GM19043 (cell line): ENCODE data around the gene SH3GL1.

Source experiments
- ATAC-seq: cut with Tn5 transposase; IDR thresholded peaks from one replicate; pipeline ENCODE4 v1.9.1; 2021; ENCODE audit warnings: low read depth; ENCODE audit not compliant: unreplicated experiment

Gene SH3GL1

GRCh38 chr19:4366666-4367335 lies 33.5 kb downstream of the SH3GL1 start:
- no peak for ATAC-seq

DNA sequence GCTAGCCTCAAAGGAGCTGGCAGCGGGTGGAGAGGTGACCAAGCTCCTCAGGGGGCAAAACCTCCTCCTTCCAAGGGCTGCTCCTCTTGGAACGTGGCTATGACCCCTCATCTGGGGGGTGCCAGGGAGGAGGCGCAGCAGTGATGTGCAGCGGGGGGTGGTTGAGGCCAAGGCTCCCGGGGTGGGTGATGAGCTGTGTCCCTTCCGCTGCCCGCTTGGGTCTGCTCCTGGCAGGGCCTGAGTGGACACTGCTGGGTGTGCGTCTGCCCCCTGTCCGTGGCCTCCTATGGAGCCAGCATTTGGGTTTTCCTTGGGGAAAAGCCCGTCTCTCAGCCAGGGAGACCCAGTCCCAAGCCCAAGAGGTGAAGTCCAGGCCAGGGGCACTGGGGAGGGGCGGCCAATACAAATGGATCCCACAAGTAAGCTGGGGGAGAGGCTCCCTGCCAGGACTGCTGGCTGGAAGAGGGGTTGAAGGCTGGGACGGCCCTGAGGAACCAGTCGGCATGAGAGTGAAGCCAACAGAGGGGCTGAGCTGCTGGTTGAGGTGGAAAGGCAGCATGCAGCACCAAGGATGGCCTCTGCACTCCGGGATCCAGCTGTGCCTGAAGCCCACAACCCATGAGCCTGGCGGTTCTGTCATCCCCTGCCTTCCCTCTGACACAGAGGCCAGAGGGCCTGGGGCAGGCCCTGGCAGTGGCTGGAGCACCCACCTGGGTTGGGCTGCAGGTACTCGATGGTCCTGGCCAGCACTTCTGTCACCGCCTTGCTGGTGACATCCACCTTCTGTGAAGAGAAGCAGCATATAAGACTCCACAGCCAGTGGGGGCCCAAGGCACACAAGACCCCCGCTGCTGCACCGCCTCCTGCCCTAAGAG lies 34.3 kb downstream of the SH3GL1 start:
- ATAC-seq = no peak

- ATAC-seq = no peak
Measured at GRCh38 chr19:4365341-4365740, 35.0 kb downstream of the SH3GL1 start.

DNA sequence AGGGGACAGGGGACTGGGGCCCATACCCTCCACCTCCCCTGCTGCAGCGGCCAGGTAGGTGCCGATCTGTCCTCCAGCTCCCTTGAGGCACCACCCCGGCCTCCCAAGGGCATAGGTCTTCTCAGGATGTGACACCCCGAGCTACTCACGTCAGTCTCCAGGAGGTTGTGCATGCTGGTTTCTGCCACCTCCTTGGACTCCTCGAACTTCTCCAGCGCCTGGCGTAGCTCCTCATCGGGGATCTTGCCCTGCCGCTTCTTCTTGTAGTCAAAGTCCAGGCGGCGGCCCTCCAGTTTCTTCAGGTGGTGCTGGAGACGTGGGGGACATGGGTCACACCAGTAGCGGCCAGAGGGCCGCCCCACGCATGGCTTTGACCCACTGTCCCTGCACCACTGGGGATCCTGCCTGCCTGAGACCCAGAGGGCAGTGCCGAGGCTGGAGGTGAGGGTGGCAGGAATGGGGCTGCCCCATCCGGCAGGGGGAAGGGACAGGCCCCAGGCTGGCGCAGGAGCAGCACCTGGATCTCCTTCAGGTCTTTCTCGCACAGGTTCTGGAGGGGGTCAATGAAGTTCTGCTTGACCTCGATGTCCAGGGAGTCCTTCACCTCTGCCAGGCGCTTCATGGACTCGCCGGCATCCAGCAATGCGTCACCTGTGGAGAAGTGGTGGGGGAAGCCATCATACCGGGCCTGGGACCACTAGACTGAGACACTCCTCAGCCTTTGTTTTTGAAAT lies 36.6 kb downstream of the SH3GL1 start:
- no peak for ATAC-seq

GRCh38 chr19:4362831-4363545 lies 37.4 kb downstream of the SH3GL1 start:
- ATAC-seq = no peak

DNA sequence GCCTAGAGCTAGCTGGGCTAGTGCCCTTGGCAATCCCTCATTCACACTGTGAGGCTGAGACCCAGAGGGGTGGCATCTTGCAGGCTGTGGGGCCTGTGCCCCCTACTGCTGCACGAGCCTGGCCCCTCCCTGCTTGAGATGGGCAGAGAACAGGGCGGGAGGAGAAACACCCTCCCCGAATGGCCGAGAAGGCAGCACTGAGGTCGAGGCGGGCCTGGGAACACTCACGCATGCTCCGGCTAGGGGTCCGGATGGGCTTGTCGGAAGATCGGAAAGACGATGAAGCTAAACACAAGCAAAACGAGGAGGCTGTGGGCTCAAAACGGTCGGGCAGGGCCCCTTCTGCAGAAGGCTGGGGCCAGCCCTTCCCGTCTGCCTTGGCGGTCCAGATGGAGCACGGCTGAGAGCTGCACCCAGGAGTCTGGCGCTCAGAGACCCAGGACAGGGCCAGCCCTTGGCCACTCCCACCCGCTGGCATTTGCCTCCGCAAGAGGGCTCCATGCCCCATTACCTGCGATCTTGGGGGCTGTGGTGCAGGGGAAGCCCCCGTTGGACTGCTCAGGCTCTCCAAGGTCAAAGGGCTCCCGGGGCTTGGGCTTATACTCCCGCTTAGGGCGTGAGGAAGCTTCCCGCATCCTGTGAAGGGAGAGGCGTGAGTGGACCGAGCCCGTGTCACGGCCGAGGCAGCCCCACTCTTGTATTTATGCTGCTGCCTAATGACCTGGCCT lies 38.1 kb downstream of the SH3GL1 start:
- no peak for ATAC-seq

DNA sequence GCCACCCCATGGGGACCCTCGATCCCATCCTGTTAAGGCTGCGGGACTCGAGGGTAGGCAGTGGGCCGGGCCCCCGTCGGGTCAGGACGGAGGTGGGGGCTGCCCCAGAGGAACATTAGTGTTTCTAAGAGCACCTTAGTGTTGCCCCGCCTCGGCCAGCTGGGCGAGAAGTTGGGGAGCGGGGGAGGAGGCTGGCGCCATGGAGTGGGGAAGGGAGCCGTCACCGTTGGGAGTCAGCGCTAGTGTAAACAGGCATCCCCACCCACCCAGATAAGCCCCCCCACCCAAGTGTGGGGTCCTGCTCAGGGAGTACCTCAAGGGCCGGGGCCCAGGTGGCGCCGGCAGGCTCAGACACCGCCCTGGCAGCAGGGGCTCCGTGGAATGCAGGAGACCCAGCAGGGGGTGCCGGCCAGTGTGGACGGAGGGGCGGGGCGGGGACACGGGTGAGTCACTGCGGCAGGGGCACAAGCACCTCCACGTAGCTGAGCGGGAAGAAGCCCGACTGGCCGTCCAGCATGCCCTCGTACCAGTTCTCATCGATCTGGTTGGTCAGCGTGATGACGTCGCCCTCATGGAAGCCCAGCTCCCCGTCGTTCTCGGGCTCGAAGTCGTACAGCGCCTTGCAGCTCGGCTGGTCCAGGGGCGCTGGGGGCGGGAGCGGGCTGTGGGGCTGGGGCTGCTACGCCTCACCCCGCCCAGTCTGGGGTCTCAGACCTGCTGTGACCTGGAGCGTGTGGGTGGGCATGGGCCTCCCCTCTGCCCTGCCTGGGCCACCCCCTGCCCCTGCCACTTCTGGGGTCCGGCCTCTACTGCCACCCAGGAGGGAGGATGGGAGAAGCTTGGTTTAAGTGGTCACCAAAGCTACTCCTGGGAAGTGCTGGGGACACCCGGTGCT lies 38.9 kb downstream of the SH3GL1 start:
- no peak for ATAC-seq

DNA sequence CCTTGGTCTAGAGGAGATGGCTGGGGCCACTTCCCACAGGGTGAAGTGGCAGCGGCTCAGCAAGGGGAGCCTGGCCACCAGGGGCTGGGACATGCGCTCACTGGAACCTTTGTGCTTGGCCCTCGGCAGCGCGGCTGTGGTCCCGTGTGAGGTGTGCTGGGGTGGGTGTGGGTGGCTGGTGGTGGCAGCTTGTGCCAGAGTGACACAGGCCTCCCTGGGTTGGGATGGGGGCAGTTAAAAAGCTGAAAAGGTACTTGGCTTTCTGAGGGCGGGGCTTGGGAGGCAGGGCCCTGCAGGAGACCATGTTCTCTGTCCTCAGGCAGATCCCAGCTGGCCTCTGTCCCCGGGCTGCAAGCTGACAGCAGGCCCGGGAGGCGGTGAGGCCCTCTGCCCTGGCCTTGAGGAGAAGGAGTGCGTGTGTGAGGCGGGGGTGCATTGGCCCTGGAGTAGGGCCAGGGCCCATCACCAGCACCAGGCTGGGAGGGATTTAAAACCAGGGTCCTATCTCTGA lies 39.7 kb downstream of the SH3GL1 start:
- no peak for ATAC-seq

- ATAC-seq = no peak
Measured at GRCh38 chr19:4360081-4360569, 40.2 kb downstream of the SH3GL1 start.

DNA sequence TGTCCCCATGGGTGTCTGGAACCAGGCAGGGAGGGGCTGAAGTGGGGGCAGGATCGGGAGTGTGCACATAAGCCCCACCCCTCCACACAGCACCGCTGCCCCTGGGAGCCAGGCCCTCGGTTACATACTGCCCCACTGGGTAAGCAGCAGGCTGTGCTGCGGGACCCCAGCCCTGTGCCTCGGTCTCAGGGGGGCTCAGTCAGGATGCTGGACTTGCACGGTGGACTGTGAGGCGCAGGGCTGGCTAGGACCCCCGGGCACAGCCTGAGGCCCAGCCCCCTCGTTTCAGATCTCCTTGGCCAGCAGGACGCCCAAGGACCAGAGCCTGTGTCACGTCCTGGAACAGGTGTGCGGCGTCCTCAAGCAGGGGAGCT lies 40.7 kb downstream of the SH3GL1 start:
- ATAC-seq = no peak

GRCh38 chr19:4358709-4359626 lies 41.4 kb downstream of the SH3GL1 start:
- no peak for ATAC-seq

- ATAC-seq = no peak
Measured at GRCh38 chr19:4357921-4358326, 42.4 kb downstream of the SH3GL1 start.

DNA sequence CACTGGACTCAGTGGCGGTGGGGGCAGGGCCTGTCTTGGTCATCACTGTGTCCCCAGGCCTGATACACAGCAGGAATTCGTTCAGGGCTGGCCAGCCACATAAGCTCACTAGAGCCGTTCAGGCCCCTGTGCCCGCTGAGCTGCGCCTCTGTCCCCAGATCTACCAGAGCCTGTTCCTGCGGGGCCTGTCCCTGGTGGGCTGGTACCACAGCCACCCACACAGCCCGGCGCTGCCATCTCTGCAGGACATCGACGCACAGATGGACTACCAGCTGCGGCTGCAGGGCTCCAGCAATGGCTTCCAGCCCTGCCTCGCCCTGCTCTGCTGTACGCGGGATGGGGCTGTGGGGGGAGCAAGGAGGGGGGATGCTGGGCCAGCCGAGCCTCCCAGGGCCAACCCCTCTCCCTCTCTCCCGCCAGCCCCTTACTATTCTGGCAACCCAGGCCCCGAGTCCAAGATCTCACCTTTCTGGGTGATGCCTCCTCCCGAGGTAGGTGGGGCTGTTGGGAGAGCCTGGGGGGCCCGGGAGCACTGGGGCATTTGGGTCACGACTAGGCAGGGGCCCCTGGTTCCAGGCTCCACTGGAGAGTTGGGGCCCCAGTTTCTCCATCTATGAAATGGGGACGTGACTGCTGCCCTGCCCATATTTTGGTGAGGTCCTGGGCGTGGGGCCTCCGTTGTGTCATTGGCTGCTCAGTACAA lies 43.1 kb downstream of the SH3GL1 start:
- ATAC-seq = no peak

DNA sequence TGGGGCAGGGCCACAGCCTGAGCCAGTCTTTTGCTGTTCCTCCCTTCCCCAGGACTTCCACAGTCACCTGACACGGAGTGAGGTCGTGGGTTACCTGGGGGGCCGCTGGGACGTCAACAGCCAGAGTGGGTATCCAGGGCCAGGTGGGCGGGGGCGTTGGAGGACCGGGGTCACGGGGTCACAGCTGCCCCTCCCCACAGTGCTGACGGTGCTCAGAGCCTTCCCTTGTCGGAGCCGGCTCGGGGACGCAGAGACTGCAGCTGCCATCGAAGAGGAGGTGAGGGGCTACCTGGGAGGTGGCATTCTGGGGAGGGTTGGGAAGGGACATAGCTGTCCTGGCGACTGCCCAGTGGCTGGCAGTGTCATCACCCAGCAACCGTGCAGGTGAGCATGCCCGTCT lies 45.5 kb downstream of the SH3GL1 start:
- ATAC-seq = no peak

DNA sequence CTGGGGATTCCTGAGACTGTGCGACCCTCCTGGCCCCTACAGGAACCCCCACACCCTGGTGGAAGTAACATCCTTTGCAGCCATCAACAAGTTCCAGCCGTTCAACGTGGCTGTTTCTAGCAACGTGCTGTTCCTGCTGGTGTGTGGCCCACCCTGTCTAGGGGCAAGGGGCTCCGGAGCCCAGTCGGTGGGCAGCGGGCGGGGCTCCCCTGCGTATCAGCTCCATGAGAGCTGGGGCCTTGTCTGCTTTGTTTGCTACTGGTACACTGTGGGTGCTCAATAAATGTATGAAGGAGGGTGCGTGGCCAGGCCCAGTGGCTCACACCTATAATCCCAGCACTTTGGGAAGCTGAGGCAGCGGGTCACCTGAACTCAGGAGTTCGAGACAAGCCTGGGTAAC lies 46.1 kb downstream of the SH3GL1 start:
- no peak for ATAC-seq

DNA sequence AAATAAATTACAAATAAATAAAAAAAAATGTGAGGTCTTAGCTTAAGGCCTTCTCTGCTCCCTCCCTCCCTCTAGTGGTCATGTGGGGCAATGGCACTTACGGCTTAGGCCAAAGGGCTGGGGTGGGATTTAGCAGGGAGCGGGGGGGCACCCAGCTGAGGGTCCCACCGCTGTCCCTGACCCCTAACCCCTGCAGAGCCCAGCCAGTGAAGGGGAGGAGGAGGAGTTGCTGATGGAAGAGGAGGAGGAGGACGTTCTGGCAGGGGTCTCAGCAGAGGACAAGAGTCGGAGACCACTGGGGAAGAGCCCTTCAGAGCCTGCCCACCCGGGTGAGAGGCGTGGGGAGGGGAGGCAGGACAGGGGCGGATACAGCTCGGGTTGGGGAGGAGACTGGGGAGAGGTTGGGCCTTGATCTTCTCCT lies 47.6 kb downstream of the SH3GL1 start:
- no peak for ATAC-seq

- no peak for ATAC-seq
Measured at GRCh38 chr19:4350726-4351125, 49.6 kb downstream of the SH3GL1 start.
